GM06990 (cell line): ENCODE results near the gene UBAC2.
"Not testable (repeated sequence)": the region's sequence is repeated elsewhere in the genome, so short reads cannot be mapped to it uniquely, and the experiment has no call there.

Experiments used
- DNase-seq: peaks from one replicate; pipeline ENCODE4 v3.0.0-alpha.2; 2011; ENCODE audit not compliant: insufficient read length; ENCODE audit errors: extremely low read depth
- H3K27me3 ChIP-seq: replicated peaks from 2 replicates; pipeline ENCODE4 v1.6.0; 2011; ENCODE audit warnings: low read length; ENCODE audit not compliant: control insufficient read depth, insufficient read depth
- H3K36me3 ChIP-seq: 2 replicates; pipeline ENCODE4 v1.5.1; 2011; ENCODE audit warnings: low read length; ENCODE audit not compliant: control insufficient read depth, insufficient read depth
- H3K4me3 ChIP-seq: replicated peaks from 2 replicates; pipeline ENCODE4 v1.5.1; 2011; ENCODE audit warnings: low read depth, mild to moderate bottlenecking, control low read depth, low read length
- CTCF ChIP-seq: IDR thresholded peaks from 2 replicates; pipeline ENCODE4 v1.5.1; 2011; ENCODE audit warnings: low read length, control low read depth, mild to moderate bottlenecking, inconsistent platforms; ENCODE audit not compliant: insufficient read depth, poor library complexity, severe bottlenecking

UBAC2 gene

GRCh38 chr13:99208845-99209527 is 8.3 kb downstream of the UBAC2 start:
- TF ChIP-seq CTCF = no peak
- Histone ChIP-seq H3K4me3 (no peak overlapping the region), H3K27me3 (no peaks in the 10 kb centered on the region), H3K36me3 (no peaks in the 10 kb centered on the region; the same call in none of the 2 replicates)
- DNase-seq = no peak

GRCh38 chr13:99210627-99211026 is 10.0 kb downstream of the UBAC2 start:
- not testable (repeated sequence) for H3K4me3 ChIP-seq, H3K36me3 ChIP-seq, H3K27me3 ChIP-seq, DNase-seq

GRCh38 chr13:99211421-99212035 is 10.9 kb downstream of the UBAC2 start:
- no peak for DNase-seq
- H3K27me3 ChIP-seq = no peaks in the 10 kb centered on the region
- no peak for TF ChIP-seq CTCF
- peaks cover 2% of the 10 kb centered on the region for H3K36me3 ChIP-seq
- H3K4me3 ChIP-seq = no peak overlapping the region

GRCh38 chr13:99214232-99214631 is 13.6 kb downstream of the UBAC2 start:
- no peaks in the 10 kb centered on the region for H3K27me3 ChIP-seq
- peaks cover 2% of the 10 kb centered on the region; the same call in 1 of the 2 replicates for H3K36me3 ChIP-seq
- peak; percentile 33 for DNase-seq
- TF ChIP-seq CTCF = no peak
- H3K4me3 ChIP-seq = no peak overlapping the region

- H3K4me3 ChIP-seq = no peak overlapping the region
- peaks cover 2% of the 10 kb centered on the region; the same call in 1 of the 2 replicates for H3K36me3 ChIP-seq
- no peak for TF ChIP-seq CTCF
- no peak for DNase-seq
- no peaks in the 10 kb centered on the region for H3K27me3 ChIP-seq
Observed at GRCh38 chr13:99214731-99215130, 14.1 kb downstream of the UBAC2 start.

GRCh38 chr13:99215184-99215830 is 14.7 kb downstream of the UBAC2 start:
- Histone ChIP-seq H3K27me3 (no peaks in the 10 kb centered on the region), H3K36me3 (peaks cover 2% of the 10 kb centered on the region; the same call in 1 of the 2 replicates), H3K4me3 (no peak overlapping the region)
- DNase-seq = no peak
- TF ChIP-seq CTCF = no peak
